Right atrium auricular region (tissue), 2 donors: ENCODE measurements around the gene CD274. TPM values are rescaled to one million over a fixed set of nuclear protein-coding genes. Genes with fewer than 3 reads are reported as not detected.

Source experiments
- DNase-seq: peaks from one replicate; pipeline ENCODE4 v3.0.0-alpha.2; 2019; ENCODE audit warnings: low spot score
- H3K27ac ChIP-seq, 2 donors: fragments of 200-600 bp; sonication (generic); 1 replicate in 1 of 2; 2 replicates in 1 of 2; pipeline ENCODE4 v1.5.1; 2016 to 2019
- H3K27me3 ChIP-seq, 2 donors: fragments of 200-600 bp; sonication (generic); one replicate each; pipeline versions ENCODE4 v1.5.1 to v1.6.0; 2017 to 2019
- H3K36me3 ChIP-seq: fragments of 200-600 bp; sonication (generic); one replicate; pipeline ENCODE4 v1.5.1; 2016
- H3K4me1 ChIP-seq, 2 donors: fragments of 200-600 bp; sonication (generic); one replicate each; pipeline versions ENCODE4 v1.5.1 to v1.6.0; 2017 to 2019
- H3K4me3 ChIP-seq, 2 donors: fragments of 200-600 bp; sonication (generic); 1 replicate in 1 of 2; 2 replicates in 1 of 2; pipeline ENCODE4 v1.5.1; 2017 to 2019; ENCODE audit warnings: mild to moderate bottlenecking in 1 of 2, moderate library complexity in 1 of 2
- H3K9me3 ChIP-seq, 2 donors: fragments of 200-600 bp; sonication (generic); one replicate each; pipeline ENCODE4 v1.5.1; 2019
- total RNA-seq, 2 donors: library from RNA; depleted of rRNA; stranded (reverse); fragments of >200 nt; gene quantifications; one replicate each; pipeline ENCODE4 v1.1.0, GENCODE V29; 2016
- TF ChIP-seq, protein P1 (sequence below), 2 donors: fragments of 200-600 bp; sonication (generic); IDR thresholded peaks; one replicate each; pipeline ENCODE4 v1.5.1; 2019; ENCODE audit warnings: antibody characterized with exemption in 2 of 2

CD274 gene
- total RNA-seq, 2 donors from 2014 or later: 6.6 to 14.1 TPM

DNA sequence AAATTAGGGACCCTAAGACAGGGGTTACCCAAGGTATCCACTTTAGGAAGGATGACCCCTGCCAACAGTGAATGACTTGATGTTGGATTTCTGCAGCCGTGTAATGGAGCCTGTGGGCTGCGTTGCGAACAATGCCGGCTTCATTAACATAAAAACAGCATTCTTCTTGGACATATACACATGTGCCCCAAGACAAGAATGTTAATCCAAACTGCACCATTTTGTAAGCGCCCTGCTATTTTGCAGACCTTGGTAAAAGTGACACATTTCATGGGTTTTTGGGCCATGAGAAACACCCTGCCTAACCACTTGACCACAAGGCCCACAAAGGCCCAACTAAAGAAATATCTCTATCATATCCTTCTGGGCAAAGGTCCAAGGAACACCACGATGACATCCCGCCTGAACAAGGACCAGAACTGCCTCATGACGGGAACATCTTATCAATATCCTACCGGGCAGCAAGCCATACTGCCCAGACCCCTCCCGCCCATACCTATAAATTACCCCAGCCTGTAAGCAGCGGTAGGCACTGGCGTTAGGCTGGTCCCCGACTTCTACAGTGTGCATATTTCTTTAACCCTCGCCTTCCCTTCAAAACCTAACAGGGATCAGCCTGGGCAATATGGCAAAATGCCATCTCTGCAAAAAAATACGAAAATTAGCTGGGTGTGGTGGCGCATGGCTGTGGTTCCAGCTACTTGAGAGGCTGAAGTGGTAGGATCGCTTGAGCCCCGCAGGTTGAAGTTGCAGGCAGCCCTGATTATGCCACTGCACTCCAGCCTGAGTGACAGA, 50.3 kb downstream of the CD274 start:
- peak overlapping the region; percentile 82 to 87 for H3K27ac ChIP-seq
- DNase-seq: peak; percentile 74

DNA sequence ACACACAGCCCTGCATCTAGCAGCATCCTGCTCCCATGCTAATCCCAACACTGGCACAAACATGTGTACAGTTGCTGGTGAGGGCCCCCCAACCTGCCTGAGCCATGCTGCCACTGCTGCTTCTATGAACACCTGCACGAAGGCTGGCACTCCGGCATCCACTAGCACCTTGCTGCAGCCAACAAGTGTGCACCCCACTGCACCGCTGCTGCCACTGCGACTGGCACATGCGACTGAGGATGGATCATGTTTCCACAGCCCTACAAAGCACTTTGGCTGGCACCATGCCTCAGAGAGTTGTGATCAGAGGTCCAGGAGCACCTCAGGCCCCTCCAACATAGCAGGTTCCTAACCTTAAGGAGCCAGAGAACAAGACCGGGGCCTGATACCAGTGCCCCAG, 52.2 kb downstream of the CD274 start:
- Histone ChIP-seq H3K27me3 (no peaks in the 10 kb centered on the region), H3K36me3 (no peaks in the 10 kb centered on the region), H3K4me3 (no peak overlapping the region), H3K27ac (no peak overlapping the region), H3K4me1 (peaks cover 0 to 37% of the 10 kb centered on the region in 2 donors), H3K9me3 (no peaks in the 10 kb centered on the region)
- DNase-seq: no peak
- TF ChIP-seq, protein P1, sequence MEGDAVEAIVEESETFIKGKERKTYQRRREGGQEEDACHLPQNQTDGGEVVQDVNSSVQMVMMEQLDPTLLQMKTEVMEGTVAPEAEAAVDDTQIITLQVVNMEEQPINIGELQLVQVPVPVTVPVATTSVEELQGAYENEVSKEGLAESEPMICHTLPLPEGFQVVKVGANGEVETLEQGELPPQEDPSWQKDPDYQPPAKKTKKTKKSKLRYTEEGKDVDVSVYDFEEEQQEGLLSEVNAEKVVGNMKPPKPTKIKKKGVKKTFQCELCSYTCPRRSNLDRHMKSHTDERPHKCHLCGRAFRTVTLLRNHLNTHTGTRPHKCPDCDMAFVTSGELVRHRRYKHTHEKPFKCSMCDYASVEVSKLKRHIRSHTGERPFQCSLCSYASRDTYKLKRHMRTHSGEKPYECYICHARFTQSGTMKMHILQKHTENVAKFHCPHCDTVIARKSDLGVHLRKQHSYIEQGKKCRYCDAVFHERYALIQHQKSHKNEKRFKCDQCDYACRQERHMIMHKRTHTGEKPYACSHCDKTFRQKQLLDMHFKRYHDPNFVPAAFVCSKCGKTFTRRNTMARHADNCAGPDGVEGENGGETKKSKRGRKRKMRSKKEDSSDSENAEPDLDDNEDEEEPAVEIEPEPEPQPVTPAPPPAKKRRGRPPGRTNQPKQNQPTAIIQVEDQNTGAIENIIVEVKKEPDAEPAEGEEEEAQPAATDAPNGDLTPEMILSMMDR (IDR thresholded peaks at IDR 0.05): no peak

More for the DNA sequence above, 50.3 kb downstream of the CD274 start:
- TF ChIP-seq, protein P1 (IDR thresholded peaks at IDR 0.05): no peak
- peaks cover 0 to 37% of the 10 kb centered on the region in 2 donors for H3K4me1 ChIP-seq
- H3K9me3 ChIP-seq: no peaks in the 10 kb centered on the region
- no peak overlapping the region for H3K4me3 ChIP-seq
- H3K36me3 ChIP-seq: no peaks in the 10 kb centered on the region
- no peaks in the 10 kb centered on the region for H3K27me3 ChIP-seq

DNA sequence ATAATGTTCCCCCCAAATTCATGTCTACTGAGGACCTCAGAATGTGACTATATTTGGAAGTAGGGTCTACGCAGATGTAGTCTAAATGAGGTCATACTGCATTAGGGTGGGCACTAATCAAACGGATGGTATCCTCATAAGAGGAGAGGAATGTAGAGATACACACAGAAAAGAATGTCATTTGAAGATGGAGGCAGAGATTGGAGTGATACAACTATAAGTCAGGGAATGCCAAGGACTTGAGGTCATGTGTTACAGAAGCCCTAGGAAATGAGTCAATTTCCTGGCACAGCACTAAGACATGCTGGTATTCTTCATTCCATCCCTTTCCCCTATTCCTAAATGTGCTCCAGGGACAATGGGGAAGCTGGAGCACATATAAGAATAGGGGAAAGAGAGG, 59.2 kb downstream of the CD274 start:
- Histone ChIP-seq H3K4me3 (no peak overlapping the region), H3K4me1 (peaks cover 0 to 52% of the 10 kb centered on the region in 2 donors), H3K9me3 (no peaks in the 10 kb centered on the region), H3K36me3 (no peaks in the 10 kb centered on the region), H3K27ac (peak overlapping the region; percentile 72 to 80), H3K27me3 (no peaks in the 10 kb centered on the region)
- TF ChIP-seq, protein P1 (IDR thresholded peaks at IDR 0.05): no peak
- DNase-seq: no peak

DNA sequence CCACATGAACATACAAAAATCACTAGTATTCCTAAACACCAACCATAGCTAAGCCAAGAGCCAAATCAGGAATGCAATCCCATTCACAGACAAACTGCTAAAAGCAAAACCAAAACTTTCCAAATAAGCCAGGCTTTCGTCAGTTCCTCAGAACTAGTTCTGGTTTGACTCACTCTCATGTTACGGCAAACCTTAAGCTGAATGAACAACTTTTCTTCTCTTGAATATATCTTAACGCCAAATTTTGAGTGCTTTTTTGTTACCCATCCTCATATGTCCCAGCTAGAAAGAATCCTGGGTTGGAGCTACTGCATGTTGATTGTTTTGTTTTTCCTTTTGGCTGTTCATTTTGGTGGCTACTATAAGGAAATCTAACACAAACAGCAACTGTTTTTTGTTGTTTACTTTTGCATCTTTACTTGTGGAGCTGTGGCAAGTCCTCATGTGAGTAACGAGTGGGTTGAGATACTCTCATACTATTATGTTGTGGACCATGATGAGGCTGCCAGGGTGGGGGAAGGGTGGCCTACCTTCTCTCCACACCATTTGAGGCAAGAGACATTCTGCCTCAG, 60.1 kb downstream of the CD274 start, which contains the start of gene PDCD1LG2:
TSS of gene PDCD1LG2 (plus strand) at position 172 of the 572 bp plus-strand sequence. CDS start 12,016 bp downstream, outside the sequence.
- Histone ChIP-seq H3K36me3 (no peaks in the 10 kb centered on the region), H3K27me3 (no peaks in the 10 kb centered on the region), H3K27ac (peak within 1 kb of the TSS; percentile 72 to 80), H3K4me3 (peak within 1 kb of the TSS; percentile 18 to 38), H3K9me3 (no peaks in the 10 kb centered on the region), H3K4me1 (peaks cover 0 to 52% of the 10 kb centered on the region in 2 donors)
- TF ChIP-seq, protein P1 (IDR thresholded peaks at IDR 0.05): no peak
- DNase-seq: no peak

DNA sequence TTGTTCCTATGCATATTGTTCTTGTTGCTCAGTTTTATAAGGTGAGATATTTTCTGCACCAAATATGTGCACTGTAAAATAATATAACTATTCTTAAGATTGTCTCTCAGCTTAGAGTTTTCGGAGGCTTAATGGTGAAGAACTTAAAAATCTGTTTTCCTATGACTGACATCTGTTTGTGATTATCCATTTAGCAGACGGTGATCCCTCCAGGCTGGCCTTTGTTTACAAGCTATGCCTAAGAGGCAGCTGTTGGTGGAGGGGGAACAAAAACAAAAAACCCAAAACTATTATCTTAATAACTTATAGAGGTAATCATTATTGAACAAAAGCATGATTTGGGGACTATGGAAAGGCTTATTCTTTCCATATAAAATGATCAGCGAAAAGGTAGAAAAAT, 60.6 kb downstream of the CD274 start:
- H3K9me3 ChIP-seq: no peaks in the 10 kb centered on the region
- H3K4me3 ChIP-seq: peak overlapping the region; percentile 18 to 38
- TF ChIP-seq, protein P1 (IDR thresholded peaks at IDR 0.05): no peak
- no peak for DNase-seq
- no peaks in the 10 kb centered on the region for H3K36me3 ChIP-seq
- peak overlapping the region; percentile 72 to 80 for H3K27ac ChIP-seq
- H3K27me3 ChIP-seq: no peaks in the 10 kb centered on the region
- H3K4me1 ChIP-seq: peaks cover 0 to 52% of the 10 kb centered on the region in 2 donors
